Spinal cord (tissue), 10 donors: Measurements from ENCODE around the gene ARHGAP12. TPM values are rescaled to one million over a fixed set of nuclear protein-coding genes. Genes with fewer than 3 reads are reported as not detected.

Source experiments
- DNase-seq, 6 donors: peaks; one replicate each; pipeline versions ENCODE4 v3.0.0 to v3.0.0-alpha.2; 2013 to 2015; ENCODE audit warnings: low spot score in 6 of 6, low read depth in 4 of 6
- H3K27ac ChIP-seq: one replicate; pipeline ENCODE4 v1.5.1; 2013; ENCODE audit warnings: low read depth, low read length, control low read depth
- H3K27me3 ChIP-seq: one replicate; pipeline ENCODE4 v1.6.1; 2013; ENCODE audit warnings: low read length; ENCODE audit not compliant: control insufficient read depth, insufficient read depth
- H3K36me3 ChIP-seq: one replicate; pipeline ENCODE4 v1.6.1; 2013; ENCODE audit warnings: low read length; ENCODE audit not compliant: control insufficient read depth, insufficient read depth
- H3K4me1 ChIP-seq: one replicate; pipeline ENCODE4 v1.6.1; 2013; ENCODE audit warnings: low read length; ENCODE audit not compliant: control insufficient read depth, insufficient read depth
- H3K4me3 ChIP-seq: one replicate; pipeline ENCODE4 v1.5.1; 2013; ENCODE audit warnings: low read depth, low read length, control low read depth
- H3K9me3 ChIP-seq: one replicate; pipeline ENCODE4 v1.6.1; 2013; ENCODE audit warnings: low read length; ENCODE audit not compliant: control insufficient read depth, insufficient read depth
- WGBS: methylation state at CpG from one replicate; pipeline ENCODE4 v1.1.5; 2013; ENCODE audit warnings: missing lambda C conversion rate; ENCODE audit not compliant: insufficient coverage; 5-methylcytosine and 5-hydroxymethylcytosine counted together
- polyA plus RNA-seq, 2 donors: library from polyadenylated mRNA; unstranded; fragments of 120-200 nt; gene quantifications; one replicate each; pipeline ENCODE4 v1.2.1, GENCODE V29; 2013; ENCODE audit not compliant: insufficient read length in 2 of 2
- total RNA-seq, 2 donors: library from RNA; depleted of rRNA in 1 of 2; stranded (reverse); fragments of 120-200 nt in 1 of 2; fragments of >200 nt in 1 of 2; gene quantifications; one replicate each; pipeline versions ENCODE4 v1.2.3 to v1.2.4, GENCODE V29; 2013 to 2014
- donor health status: healthy.

The ARHGAP12 gene
- total and polyA plus RNA-seq, 4 donors = 40.0 to 87.2 (median 53.0) TPM

DNA sequence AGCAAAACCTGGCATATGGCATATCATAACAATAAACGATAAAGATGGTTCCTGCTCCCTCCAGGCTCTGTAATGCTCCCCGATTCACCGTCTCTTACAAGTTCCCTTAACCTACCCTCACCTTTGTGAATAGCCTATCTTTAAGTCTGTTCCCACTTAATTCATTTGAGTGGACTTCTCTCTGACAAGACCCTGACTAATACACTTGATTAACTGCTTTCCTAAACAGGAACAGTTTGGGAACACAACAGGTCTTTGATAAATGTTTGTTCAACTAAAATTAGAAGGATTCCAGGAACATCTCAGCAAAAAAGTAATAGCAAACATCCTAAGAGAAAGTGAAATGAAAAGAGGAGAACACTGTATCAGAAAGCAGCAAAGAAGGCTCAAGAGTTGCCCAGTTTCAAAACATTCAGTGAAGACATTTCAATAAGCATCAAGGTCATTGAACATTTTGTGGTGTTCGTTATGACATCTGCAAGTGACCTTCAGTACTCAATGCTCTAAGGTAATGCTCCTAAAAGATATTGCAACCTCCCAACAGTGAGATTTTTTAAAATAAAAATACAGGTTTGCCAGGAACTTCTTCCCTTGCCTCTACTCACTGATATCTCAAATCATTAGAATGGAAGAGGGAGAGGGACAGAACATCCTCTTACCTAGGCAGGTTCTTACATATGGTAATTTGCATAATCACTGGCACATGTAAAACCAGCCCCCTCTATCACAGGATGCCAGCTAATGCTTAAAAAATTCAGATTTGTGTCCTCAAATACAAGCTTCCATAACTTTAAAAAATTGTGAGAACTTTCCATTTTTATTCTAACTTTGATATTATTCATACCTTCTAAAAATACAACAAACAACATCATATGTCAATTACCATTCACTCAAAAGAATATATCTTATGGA, 11.4 kb upstream of the ARHGAP12 start:
- H3K27ac ChIP-seq = no peak overlapping the region
- no peaks in the 10 kb centered on the region for H3K36me3 ChIP-seq
- H3K4me1 ChIP-seq = peaks cover 5% of the 10 kb centered on the region
- H3K27me3 ChIP-seq = no peaks in the 10 kb centered on the region
- no peak for DNase-seq
- H3K9me3 ChIP-seq = no peaks in the 10 kb centered on the region
- no peak overlapping the region for H3K4me3 ChIP-seq
- 95% methylated on average over 3 of the region's 4 CpGs for WGBS

DNA sequence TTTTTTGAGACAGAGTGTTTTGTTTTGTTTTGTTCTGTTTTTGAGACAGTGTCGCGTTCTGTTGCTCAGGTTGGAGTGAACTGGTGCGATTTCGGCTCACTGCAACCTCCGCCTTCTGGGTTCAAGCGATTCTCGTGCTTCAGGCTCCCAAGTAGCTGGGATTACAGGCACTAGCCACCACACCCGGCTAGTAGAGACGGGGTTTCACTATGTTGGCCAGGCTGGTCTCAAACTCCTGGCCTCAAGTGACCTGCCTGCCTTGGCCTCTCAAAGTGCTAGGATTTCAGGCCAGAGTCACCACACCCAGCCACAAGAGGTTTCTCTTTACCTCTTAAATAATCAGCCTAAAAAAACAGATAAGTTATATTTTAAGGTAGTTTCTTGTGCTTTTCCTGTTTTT, 8.7 kb upstream of the ARHGAP12 start:
- 95% methylated on average over 9 of the region's 9 CpGs for WGBS
- Histone ChIP-seq H3K4me3 (no peak overlapping the region), H3K4me1 (no peaks in the 10 kb centered on the region), H3K9me3 (no peaks in the 10 kb centered on the region), H3K27me3 (no peaks in the 10 kb centered on the region), H3K36me3 (no peaks in the 10 kb centered on the region), H3K27ac (no peak overlapping the region)
- DNase-seq = no peak

GRCh38 chr10:31936933-31937332, 8.3 kb upstream of the ARHGAP12 start:
- DNase-seq = no peak
- H3K4me1 ChIP-seq = no peaks in the 10 kb centered on the region
- H3K4me3 ChIP-seq = no peak overlapping the region
- no CpG with 5 or more reads among the region's 5 CpGs for WGBS
- no peaks in the 10 kb centered on the region for H3K36me3 ChIP-seq
- H3K27me3 ChIP-seq = no peaks in the 10 kb centered on the region
- no peak overlapping the region for H3K27ac ChIP-seq
- no peaks in the 10 kb centered on the region for H3K9me3 ChIP-seq

DNA sequence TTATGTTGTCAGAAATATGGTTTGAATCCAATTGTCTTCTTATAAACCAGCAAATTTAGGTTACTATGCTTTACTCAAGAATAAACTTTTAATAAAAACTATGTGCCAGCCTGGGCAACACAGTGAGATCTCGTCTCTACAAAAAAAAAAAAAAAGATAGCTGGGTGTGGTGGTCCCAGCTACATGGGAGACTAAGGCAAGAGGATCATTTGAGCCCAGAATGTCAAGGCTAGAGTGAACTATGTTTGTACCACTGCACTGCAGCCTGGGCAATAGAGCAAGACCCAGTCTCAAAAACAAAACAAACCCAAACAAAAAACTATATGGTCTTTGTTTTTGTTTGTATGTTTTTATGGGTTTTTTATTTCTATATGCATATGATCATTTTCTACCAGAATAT, 7.5 kb upstream of the ARHGAP12 start:
- H3K27me3 ChIP-seq = no peaks in the 10 kb centered on the region
- no CpG with 5 or more reads among the region's 1 CpG for WGBS

GRCh38 chr10:31935678-31936077, 7.0 kb upstream of the ARHGAP12 start:
- H3K27me3 ChIP-seq = no peaks in the 10 kb centered on the region
- no peaks in the 10 kb centered on the region for H3K9me3 ChIP-seq
- no peak overlapping the region for H3K4me3 ChIP-seq
- H3K27ac ChIP-seq = no peak overlapping the region
- no peaks in the 10 kb centered on the region for H3K4me1 ChIP-seq
- no CpG with 5 or more reads among the region's 4 CpGs for WGBS
- no peak for DNase-seq
- no peaks in the 10 kb centered on the region for H3K36me3 ChIP-seq

More for the DNA sequence above, 7.5 kb upstream of the ARHGAP12 start:
- Histone ChIP-seq H3K4me1 (no peaks in the 10 kb centered on the region), H3K27ac (no peak overlapping the region), H3K36me3 (no peaks in the 10 kb centered on the region), H3K4me3 (no peak overlapping the region), H3K9me3 (no peaks in the 10 kb centered on the region)
- no peak for DNase-seq

- Histone ChIP-seq H3K27ac (no peak overlapping the region), H3K4me1 (peaks cover 4% of the 10 kb centered on the region), H3K27me3 (no peaks in the 10 kb centered on the region), H3K4me3 (no peak overlapping the region), H3K9me3 (no peaks in the 10 kb centered on the region), H3K36me3 (no peaks in the 10 kb centered on the region)
- no peak for DNase-seq
Observed at GRCh38 chr10:31932838-31933237, 4.2 kb upstream of the ARHGAP12 start.

GRCh38 chr10:31930856-31931255, 2.2 kb upstream of the ARHGAP12 start:
- WGBS = no CpG with 5 or more reads among the region's 1 CpG
- no peak overlapping the region for H3K27ac ChIP-seq
- H3K4me3 ChIP-seq = no peak overlapping the region

GRCh38 chr10:31930023-31930751, 1.6 kb upstream of the ARHGAP12 start:
- Histone ChIP-seq H3K27ac (peak overlapping the region; percentile 95), H3K4me3 (peak overlapping the region; percentile 91), H3K27me3 (no peaks in the 10 kb centered on the region), H3K36me3 (no peaks in the 10 kb centered on the region), H3K9me3 (no peaks in the 10 kb centered on the region), H3K4me1 (peaks cover 10% of the 10 kb centered on the region)
- WGBS = 32% methylated on average over 4 of the region's 11 CpGs
- DNase-seq = peak in 2 of 6 donors; percentile 28 to 92

More at GRCh38 chr10:31930856-31931255, 2.2 kb upstream of the ARHGAP12 start:
- no peaks in the 10 kb centered on the region for H3K27me3 ChIP-seq
- no peaks in the 10 kb centered on the region for H3K9me3 ChIP-seq
- H3K4me1 ChIP-seq = peaks cover 10% of the 10 kb centered on the region
- H3K36me3 ChIP-seq = no peaks in the 10 kb centered on the region
- no peak for DNase-seq

GRCh38 chr10:31929261-31930022, 811 bp upstream of the ARHGAP12 start:
- H3K27ac ChIP-seq = peak overlapping the region; percentile 95
- H3K4me3 ChIP-seq = peak overlapping the region; percentile 91
- H3K9me3 ChIP-seq = no peaks in the 10 kb centered on the region
- DNase-seq = peak in 2 of 6 donors; percentile 50 to 60
- 2% methylated on average over 21 of the region's 25 CpGs for WGBS
- H3K36me3 ChIP-seq = no peaks in the 10 kb centered on the region
- peaks cover 10% of the 10 kb centered on the region for H3K4me1 ChIP-seq
- H3K27me3 ChIP-seq = no peaks in the 10 kb centered on the region
